Loucy (cell line): ENCODE results near the gene PLIN1.
"Not testable (repeated sequence)": the region's sequence is repeated elsewhere in the genome, so short reads cannot be mapped to it uniquely, and the experiment has no call there.

Experiments used
- H2AFZ ChIP-seq: fragments of 200-600 bp; sonication (generic); 2 replicates; pipeline ENCODE4 v1.6.0; 2016; ENCODE audit warnings: antibody characterized with exemption, mild to moderate bottlenecking, low read length, moderate library complexity
- H3F3A ChIP-seq: fragments of 200-600 bp; 2 replicates; pipeline ENCODE4 v1.6.0; 2016; ENCODE audit warnings: antibody characterized with exemption, low read depth, mild to moderate bottlenecking
- H3K27me3 ChIP-seq: fragments of 200-600 bp; sonication (generic); 2 replicates; pipeline ENCODE4 v1.6.1; 2014; ENCODE audit warnings: low read length, mild to moderate bottlenecking; ENCODE audit not compliant: insufficient read depth, poor library complexity, severe bottlenecking
- H3K36me3 ChIP-seq: fragments of 200-600 bp; sonication (generic); 2 replicates; pipeline ENCODE4 v1.6.1; 2016; ENCODE audit warnings: low read length; ENCODE audit not compliant: insufficient read depth
- H3K4me1 ChIP-seq: fragments of 200-600 bp; sonication (generic); 2 replicates; pipeline ENCODE4 v1.5.1; 2014; ENCODE audit warnings: low read length, mild to moderate bottlenecking; ENCODE audit not compliant: insufficient read depth, poor library complexity, severe bottlenecking
- H3K4me2 ChIP-seq: fragments of 200-600 bp; sonication (generic); 2 replicates; pipeline ENCODE4 v1.6.0; 2014; ENCODE audit warnings: antibody characterized with exemption, low read length, low read depth, mild to moderate bottlenecking; ENCODE audit not compliant: poor library complexity, severe bottlenecking
- H3K4me3 ChIP-seq: fragments of 200-600 bp; sonication (generic); 2 replicates; pipeline ENCODE4 v1.5.1; 2014; ENCODE audit warnings: low read length, mild to moderate bottlenecking, mixed read lengths; ENCODE audit not compliant: poor library complexity, severe bottlenecking
- H3K79me2 ChIP-seq: fragments of 200-600 bp; sonication (generic); 2 replicates; pipeline ENCODE4 v1.6.1; 2014; ENCODE audit warnings: low read length; ENCODE audit not compliant: insufficient read depth
- H3K9ac ChIP-seq: fragments of 200-600 bp; sonication (generic); 2 replicates; pipeline ENCODE4 v1.6.0; 2014; ENCODE audit warnings: mild to moderate bottlenecking, low read depth, low read length, moderate library complexity; ENCODE audit not compliant: poor library complexity, severe bottlenecking
- H3K9me2 ChIP-seq: fragments of 200-600 bp; sonication (generic); replicated peaks from 2 replicates; pipeline ENCODE4 v1.6.1; 2016; ENCODE audit warnings: low read depth, low read length, mixed read lengths
- H3K9me3 ChIP-seq: fragments of 200-600 bp; sonication (generic); 2 replicates; pipeline ENCODE4 v1.6.1; 2014; ENCODE audit warnings: mild to moderate bottlenecking, antibody characterized with exemption, low read length, low read depth; ENCODE audit not compliant: insufficient read depth
- H4K20me1 ChIP-seq: fragments of 200-600 bp; sonication (generic); 2 replicates; pipeline ENCODE4 v1.6.0; 2014; ENCODE audit warnings: antibody characterized with exemption, low read length, mild to moderate bottlenecking; ENCODE audit not compliant: insufficient read depth, poor library complexity, severe bottlenecking
- EZH2phosphoT487 ChIP-seq: fragments of 200-600 bp; IDR thresholded peaks from 2 replicates; pipeline ENCODE4 v1.6.1; 2018; ENCODE audit warnings: antibody characterized with exemption, mild to moderate bottlenecking, moderate library complexity, borderline replicate concordance
- TF ChIP-seq, protein P1 (sequence below): fragments of 200-600 bp; sonication (generic); conservative IDR thresholded peaks from 2 replicates; pipeline ENCODE4 v1.5.1; 2014; ENCODE audit warnings: mild to moderate bottlenecking, antibody characterized with exemption, low read length

The PLIN1 gene

DNA sequence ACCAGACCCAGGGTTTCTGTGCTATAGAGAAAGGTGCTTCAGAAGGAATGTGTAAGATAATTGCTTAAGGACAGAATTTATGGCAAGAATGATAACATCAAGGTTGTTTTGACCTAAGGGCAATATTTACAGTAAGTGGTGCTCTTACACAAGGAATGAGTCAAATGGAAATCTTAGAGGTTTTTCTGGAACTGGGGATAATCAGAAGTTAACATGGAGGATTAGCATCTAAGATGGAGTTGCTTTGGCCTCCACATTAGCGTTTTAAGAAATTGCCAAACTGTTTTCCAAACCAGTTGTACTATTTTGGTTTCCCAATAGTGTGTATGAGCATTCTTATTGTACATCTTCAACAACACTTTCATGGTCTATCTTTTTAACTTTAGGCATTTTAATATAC, 14.5 kb upstream of the PLIN1 start:
- H3K79me2 ChIP-seq: no peaks in the 10 kb centered on the region
- no peak overlapping the region for H2AFZ ChIP-seq
- H3K9me2 ChIP-seq: no peaks in the 10 kb centered on the region
- H3K36me3 ChIP-seq: no peaks in the 10 kb centered on the region
- H3K9me3 ChIP-seq: no peaks in the 10 kb centered on the region
- H3K4me1 ChIP-seq: no peaks in the 10 kb centered on the region
- H4K20me1 ChIP-seq: no peaks in the 10 kb centered on the region
- no peaks in the 10 kb centered on the region for H3K27me3 ChIP-seq
- H3K4me2 ChIP-seq: no peak overlapping the region
- TF ChIP-seq EZH2phosphoT487: no peak
- TF ChIP-seq, protein P1, sequence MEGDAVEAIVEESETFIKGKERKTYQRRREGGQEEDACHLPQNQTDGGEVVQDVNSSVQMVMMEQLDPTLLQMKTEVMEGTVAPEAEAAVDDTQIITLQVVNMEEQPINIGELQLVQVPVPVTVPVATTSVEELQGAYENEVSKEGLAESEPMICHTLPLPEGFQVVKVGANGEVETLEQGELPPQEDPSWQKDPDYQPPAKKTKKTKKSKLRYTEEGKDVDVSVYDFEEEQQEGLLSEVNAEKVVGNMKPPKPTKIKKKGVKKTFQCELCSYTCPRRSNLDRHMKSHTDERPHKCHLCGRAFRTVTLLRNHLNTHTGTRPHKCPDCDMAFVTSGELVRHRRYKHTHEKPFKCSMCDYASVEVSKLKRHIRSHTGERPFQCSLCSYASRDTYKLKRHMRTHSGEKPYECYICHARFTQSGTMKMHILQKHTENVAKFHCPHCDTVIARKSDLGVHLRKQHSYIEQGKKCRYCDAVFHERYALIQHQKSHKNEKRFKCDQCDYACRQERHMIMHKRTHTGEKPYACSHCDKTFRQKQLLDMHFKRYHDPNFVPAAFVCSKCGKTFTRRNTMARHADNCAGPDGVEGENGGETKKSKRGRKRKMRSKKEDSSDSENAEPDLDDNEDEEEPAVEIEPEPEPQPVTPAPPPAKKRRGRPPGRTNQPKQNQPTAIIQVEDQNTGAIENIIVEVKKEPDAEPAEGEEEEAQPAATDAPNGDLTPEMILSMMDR: no peak
- H3F3A ChIP-seq: no peaks in the 10 kb centered on the region
- no peak overlapping the region for H3K4me3 ChIP-seq
- no peak overlapping the region for H3K9ac ChIP-seq

DNA sequence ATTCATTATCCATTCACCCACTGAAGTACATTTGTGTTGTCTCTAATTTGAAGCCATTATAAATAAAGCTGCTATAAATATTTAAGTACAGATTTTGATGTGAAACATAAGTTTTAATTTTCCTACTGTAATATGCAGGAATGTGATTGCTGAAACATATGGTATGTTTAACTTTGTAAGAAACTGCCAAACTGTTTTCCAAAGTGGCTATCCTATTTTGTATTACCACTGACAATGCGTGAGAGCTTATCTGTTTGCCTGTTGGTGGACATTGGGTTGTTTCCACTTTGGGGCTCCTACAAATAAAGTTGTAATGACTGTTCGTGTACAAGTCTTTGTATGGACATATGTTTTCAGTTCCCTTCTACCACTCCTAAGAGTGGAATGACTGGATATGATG, 13.9 kb upstream of the PLIN1 start:
- Histone ChIP-seq H3K4me2 (no peak overlapping the region), H3K27me3 (no peaks in the 10 kb centered on the region), H3K79me2 (no peaks in the 10 kb centered on the region), H3F3A (no peaks in the 10 kb centered on the region), H2AFZ (no peak overlapping the region), H3K9me3 (no peaks in the 10 kb centered on the region), H3K9ac (no peak overlapping the region), H3K9me2 (no peaks in the 10 kb centered on the region), H3K36me3 (no peaks in the 10 kb centered on the region), H3K4me1 (no peaks in the 10 kb centered on the region), H3K4me3 (no peak overlapping the region), H4K20me1 (no peaks in the 10 kb centered on the region)
- TF ChIP-seq, protein P1: no peak
- no peak for TF ChIP-seq EZH2phosphoT487

DNA sequence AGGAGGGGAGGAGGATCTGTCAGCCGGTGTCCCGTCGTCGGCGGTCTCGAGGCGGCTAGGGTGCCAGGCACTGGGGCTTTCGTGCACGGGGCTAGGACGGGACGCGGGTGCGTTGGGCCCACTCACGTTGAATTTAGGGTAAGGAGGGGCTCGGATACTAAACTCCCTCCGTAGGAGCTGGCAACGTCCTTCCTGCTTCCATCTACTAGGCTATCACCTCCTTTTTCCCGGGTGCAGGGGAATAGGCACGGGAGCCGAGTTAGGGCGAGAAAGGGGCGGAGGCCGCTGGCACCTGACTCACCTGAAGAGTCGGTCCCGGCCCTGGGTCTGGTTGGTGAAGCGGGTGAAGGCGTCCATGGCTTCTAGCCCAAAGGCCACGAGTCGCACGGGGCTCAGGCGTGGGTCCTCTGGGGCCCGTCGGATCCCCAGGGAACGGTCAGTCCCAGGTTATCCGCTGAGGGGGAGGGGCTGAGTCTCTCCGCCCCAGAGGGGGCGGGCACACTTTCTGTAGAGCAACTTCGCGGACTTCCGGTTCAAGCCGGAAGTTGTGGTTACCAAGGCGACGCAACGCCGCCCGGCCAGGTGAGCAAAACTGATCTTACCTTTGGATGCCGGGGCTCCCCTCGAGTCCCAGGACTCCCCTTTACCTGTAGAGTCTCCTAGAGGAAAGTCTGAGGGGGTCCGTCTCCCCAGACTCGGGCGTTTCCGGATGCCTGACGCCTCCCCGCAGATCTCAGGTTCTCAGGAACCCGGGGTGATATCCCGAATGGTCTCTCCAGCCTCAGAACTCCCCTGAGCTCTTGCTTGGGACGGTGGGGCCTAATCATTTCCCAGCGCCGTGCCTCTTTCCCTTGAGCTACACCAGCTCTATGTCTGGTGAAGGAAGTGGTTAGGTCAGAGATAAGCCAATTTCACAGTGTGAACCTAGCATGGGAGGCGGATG, 11.4 kb upstream of the PLIN1 start, which contains the start of the genes PEX11A and WDR93:
TSS of gene PEX11A (minus strand) at position 479 of the 943 bp plus-strand sequence. CDS start at position 357, 122 bp downstream.
TSS of gene WDR93 (plus strand) at position 536 of the 943 bp plus-strand sequence. CDS start 10,936 bp downstream, outside the sequence.
- Histone ChIP-seq H3F3A (no peaks in the 10 kb centered on the region), H3K9me2 (no peaks in the 10 kb centered on the region), H3K4me3 (no peak within 1 kb of the TSS), H3K36me3 (no peaks in the 10 kb centered on the region), H4K20me1 (no peaks in the 10 kb centered on the region), H3K4me2 (no peak within 1 kb of the TSS), H3K4me1 (no peaks in the 10 kb centered on the region), H3K27me3 (no peaks in the 10 kb centered on the region), H3K79me2 (no peaks in the 10 kb centered on the region), H3K9me3 (no peaks in the 10 kb centered on the region), H3K9ac (no peak within 1 kb of the TSS), H2AFZ (no peak within 1 kb of the TSS)
- TF ChIP-seq, protein P1: no peak
- TF ChIP-seq EZH2phosphoT487: no peak

DNA sequence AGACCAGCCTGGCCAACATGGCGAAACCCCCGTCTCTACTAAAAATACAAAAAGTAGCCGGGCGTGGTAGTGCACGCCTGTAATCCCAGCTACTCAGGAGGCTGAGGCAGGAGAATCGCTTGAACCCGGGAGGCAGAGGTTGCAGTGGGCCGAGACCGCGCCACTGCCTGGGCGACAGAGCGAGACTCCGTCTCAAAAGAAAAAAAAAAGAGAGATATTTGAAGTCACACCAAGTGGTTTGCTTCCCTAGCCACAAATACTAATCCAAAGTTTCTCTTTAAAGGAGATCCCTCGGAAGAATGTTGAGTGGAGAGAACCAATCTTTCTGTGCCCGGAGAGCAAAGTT, 10.7 kb upstream of the PLIN1 start:
- not testable (repeated sequence) for H3K4me1 ChIP-seq, H3K36me3 ChIP-seq, H3K79me2 ChIP-seq, H3K27me3 ChIP-seq, H3K9ac ChIP-seq, H2AFZ ChIP-seq, H3K9me3 ChIP-seq, H3K4me2 ChIP-seq, H3K4me3 ChIP-seq, H4K20me1 ChIP-seq, H3K9me2 ChIP-seq, H3F3A ChIP-seq
